Measurements from ENCODE around the gene ZG16B.

Gene ZG16B

DNA sequence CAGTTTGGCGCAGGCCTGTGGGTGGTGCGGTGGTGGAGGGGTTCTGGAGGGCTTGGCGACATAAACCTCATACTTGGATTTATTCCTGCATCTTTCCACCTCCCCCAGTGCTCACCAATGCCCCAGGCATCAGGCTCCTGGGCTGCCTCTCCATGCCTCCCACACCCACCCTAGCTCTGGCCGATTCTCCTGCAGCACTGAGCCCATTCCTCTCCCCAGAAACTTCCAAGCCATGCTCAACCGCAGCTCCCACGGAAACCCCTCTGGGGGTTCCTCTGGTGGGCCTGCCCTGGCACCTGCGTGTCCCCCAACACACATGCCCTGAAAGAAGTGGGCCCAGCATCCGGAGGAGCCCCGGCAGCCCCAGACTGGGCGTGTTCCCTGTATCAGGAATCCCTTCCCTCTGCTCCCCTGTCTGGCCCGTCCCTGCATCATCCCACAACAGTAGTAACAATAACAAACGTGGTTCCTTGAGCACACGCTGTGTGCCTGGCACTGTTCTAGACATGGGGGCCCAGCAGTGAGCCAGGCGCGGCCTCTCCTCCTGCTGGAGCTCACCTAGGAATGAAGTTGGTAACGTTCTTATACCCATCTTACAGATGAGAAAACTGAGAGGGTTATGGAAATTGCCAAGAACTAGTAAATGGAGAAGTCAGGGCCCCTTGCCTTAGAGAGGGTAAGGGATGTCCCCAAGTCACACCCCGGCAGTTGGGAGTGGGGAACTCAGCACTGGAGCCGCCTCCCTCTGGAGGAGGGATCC lies 10.7 kb upstream of the ZG16B start:
- no peak for DNase-seq (ENCODE audit: extremely low read depth, low read depth)
- TF ChIP-seq, protein P1, sequence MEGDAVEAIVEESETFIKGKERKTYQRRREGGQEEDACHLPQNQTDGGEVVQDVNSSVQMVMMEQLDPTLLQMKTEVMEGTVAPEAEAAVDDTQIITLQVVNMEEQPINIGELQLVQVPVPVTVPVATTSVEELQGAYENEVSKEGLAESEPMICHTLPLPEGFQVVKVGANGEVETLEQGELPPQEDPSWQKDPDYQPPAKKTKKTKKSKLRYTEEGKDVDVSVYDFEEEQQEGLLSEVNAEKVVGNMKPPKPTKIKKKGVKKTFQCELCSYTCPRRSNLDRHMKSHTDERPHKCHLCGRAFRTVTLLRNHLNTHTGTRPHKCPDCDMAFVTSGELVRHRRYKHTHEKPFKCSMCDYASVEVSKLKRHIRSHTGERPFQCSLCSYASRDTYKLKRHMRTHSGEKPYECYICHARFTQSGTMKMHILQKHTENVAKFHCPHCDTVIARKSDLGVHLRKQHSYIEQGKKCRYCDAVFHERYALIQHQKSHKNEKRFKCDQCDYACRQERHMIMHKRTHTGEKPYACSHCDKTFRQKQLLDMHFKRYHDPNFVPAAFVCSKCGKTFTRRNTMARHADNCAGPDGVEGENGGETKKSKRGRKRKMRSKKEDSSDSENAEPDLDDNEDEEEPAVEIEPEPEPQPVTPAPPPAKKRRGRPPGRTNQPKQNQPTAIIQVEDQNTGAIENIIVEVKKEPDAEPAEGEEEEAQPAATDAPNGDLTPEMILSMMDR (IDR thresholded peaks at IDR 0.05; ENCODE audit: low read depth, low read length, missing control alignments), result no peak
- H3K4me3 ChIP-seq (replicated peaks; ENCODE audit: low read depth, low read length), result no peak overlapping the region

DNA sequence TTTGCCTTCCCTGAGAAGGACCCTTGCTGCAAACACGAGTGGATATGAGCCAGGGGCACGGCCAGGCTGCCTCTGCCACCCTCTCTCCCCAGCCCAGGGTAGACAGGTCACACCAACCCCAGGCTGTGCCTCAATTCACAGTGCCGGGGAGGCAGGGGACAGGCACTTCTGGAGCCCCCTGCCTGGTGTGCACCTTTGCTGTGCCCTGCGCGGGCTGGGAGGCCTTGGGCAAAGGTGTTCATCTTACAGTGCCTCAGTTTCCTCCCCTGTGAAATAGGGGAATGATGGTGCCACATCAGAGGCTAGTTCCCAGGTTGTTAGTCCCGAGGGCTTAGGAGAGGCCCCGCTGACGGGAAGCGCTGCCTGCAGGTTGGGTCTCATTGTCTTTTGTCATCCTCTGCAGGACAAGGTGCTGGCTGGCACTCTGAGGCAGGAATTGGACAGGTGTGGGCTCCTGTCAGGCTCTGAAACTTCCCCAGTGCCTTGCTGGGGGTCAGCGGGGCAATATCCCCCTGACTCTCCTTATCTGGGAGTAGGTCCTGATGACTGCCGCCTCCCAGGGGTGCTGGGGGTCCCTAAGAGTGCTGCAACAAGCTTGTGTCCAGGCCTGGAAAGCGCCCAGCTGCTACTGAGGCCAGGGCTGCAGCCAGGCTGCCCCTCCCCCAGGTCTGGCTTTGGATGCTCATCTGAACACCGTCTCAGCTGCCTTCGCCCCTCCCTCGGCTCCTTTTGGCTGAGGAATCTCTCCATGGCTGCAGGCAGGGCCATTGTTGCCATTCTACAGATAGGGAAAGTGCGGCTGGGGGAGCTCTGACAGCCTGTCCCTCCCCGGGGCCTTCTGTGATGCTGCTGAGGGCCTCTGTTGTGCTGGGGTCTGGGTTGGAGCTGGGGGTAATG lies 9.9 kb upstream of the ZG16B start:
- TF ChIP-seq, protein P1 (IDR thresholded peaks at IDR 0.05; ENCODE audit: low read depth, low read length, missing control alignments), result no peak
- DNase-seq (ENCODE audit: extremely low read depth, low read depth), result no peak
- H3K4me3 ChIP-seq (replicated peaks; ENCODE audit: low read depth, low read length), result no peak overlapping the region

DNA sequence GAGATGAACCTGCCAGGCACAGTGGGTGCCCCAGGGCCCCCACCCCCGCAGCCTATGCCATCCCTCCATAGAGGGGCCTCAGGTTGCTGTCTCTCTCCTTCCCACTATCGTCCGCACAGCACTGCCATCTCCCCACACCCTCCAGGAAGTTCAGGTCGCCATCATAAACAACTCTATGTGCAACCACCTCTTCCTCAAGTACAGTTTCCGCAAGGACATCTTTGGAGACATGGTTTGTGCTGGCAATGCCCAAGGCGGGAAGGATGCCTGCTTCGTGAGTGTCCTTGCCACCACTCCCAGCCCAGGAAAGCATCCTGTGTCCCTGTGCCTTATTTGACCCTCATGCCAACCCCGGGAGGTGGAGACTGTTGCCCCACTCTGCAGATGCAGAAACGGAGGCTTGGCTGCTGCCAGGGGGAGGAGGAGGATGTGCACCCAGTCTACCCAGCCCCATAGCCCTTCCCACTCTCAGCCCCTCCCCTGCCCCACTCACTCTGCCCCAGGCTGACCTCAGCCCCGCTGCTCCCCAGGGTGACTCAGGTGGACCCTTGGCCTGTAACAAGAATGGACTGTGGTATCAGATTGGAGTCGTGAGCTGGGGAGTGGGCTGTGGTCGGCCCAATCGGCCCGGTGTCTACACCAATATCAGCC lies 9.1 kb upstream of the ZG16B start:
- no peak overlapping the region for H3K4me3 ChIP-seq (replicated peaks; ENCODE audit: low read depth, low read length)
- no peak for DNase-seq (ENCODE audit: extremely low read depth, low read depth)
- TF ChIP-seq, protein P1 (IDR thresholded peaks at IDR 0.05; ENCODE audit: low read depth, low read length, missing control alignments), result no peak

DNA sequence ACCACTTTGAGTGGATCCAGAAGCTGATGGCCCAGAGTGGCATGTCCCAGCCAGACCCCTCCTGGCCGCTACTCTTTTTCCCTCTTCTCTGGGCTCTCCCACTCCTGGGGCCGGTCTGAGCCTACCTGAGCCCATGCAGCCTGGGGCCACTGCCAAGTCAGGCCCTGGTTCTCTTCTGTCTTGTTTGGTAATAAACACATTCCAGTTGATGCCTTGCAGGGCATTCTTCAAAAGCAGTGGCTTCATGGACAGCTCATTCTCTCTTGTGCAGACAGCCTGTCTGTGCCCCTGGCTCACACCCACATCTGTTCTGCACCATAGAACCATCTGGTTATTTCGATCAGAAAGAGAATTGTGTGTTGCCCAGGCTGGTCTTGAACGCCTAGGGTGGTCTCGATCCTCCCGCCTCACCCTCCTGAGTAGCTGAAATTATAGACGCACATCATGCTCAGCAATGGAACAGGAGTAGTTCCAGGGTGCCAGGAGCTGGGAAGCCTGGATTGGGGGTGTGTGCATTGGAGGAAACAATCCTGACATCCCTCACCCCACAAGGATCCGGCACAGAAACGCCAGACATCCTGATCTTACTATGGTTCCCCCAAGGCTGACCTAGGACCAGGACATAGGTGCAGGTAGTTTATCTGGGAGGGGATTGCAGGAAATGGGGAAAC lies 8.5 kb upstream of the ZG16B start:
- no peak overlapping the region for H3K4me3 ChIP-seq (replicated peaks; ENCODE audit: low read depth, low read length)
- no peak for DNase-seq (ENCODE audit: extremely low read depth, low read depth)
- TF ChIP-seq, protein P1 (IDR thresholded peaks at IDR 0.05; ENCODE audit: low read depth, low read length, missing control alignments), result no peak

DNA sequence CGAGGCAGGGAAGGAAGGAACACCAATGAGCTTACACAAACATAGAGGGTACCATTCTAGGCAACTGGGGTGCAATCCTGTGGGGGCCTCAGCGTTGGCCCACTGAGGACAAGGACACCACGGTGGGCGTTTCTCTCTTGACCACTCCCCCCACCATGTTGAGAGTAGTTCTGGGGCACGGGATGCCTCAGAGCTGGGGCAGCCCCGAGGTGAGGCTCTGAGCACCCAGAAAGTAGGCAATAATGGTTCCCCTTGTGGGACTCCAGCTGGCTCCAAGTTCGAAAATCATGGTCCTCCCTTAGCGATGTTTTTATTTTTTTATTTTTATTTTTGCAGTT lies 8.0 kb upstream of the ZG16B start:
- H3K4me3 ChIP-seq (replicated peaks; ENCODE audit: low read depth, low read length), result no peak overlapping the region
- DNase-seq (ENCODE audit: extremely low read depth, low read depth), result no peak
- TF ChIP-seq, protein P1 (IDR thresholded peaks at IDR 0.05; ENCODE audit: low read depth, low read length, missing control alignments), result no peak

DNA sequence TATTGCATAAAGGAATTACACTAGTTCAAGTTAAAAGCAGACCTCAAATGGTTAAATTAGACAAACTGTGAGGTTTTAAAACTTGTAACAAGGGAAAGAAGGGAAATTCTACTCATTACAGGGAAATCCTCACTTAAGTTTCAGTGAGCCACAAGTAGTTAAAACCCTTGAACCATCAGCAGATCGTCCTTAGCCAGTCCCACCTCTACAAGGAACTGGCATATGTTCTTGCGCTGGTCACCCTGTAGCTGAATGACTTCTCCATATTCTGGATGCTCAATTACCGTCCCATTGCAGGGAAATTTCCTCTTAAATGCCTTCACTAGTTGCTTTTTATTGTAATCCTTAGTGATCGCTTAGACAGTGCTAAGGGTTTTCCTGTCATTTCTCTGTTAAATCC lies 7.6 kb upstream of the ZG16B start:
- TF ChIP-seq, protein P1 (IDR thresholded peaks at IDR 0.05; ENCODE audit: low read depth, low read length, missing control alignments), result no peak
- DNase-seq (ENCODE audit: extremely low read depth, low read depth), result no peak
- H3K4me3 ChIP-seq (replicated peaks; ENCODE audit: low read depth, low read length), result no peak overlapping the region

All from HFF-Myc (cell line).